ENCODE results near the gene PDE4D. TPM values are rescaled to one million over a fixed set of nuclear protein-coding genes. Genes with fewer than 3 reads are reported as not detected.
"Not testable (repeated sequence)": the region's sequence is repeated elsewhere in the genome, so short reads cannot be mapped to it uniquely, and the experiment has no call there.

PDE4D gene
- total RNA-seq, 1 experiment from 2014 or later, result 3.3 TPM

- Mint-ChIP-seq H3K36me3 (no peaks in the 10 kb centered on the region), H3K4me3 (no peak overlapping the region), H3K4me1 (peaks cover 25% of the 10 kb centered on the region), H3K9me3 (no peaks in the 10 kb centered on the region), H3K27me3 (ENCODE audit: low read depth) (peaks cover 15% of the 10 kb centered on the region), H3K27ac (no peak overlapping the region)
- TF ChIP-seq JAZF1 (CRISPR knock-in tag; IDR thresholded peaks at IDR 0.05), result no peak
- TF ChIP-seq FOXK1 (CRISPR knock-in tag; IDR thresholded peaks at IDR 0.05), result no peak
- no peak for TF ChIP-seq ZNF317 (CRISPR knock-in tag; IDR thresholded peaks at IDR 0.05; ENCODE audit: borderline replicate concordance, low read depth)
- TF ChIP-seq ZNF423 (CRISPR knock-in tag; IDR thresholded peaks at IDR 0.05), result no peak
- no peak for TF ChIP-seq HMGXB4 (CRISPR knock-in tag; IDR thresholded peaks at IDR 0.05)
- TF ChIP-seq ELF4 (CRISPR knock-in tag; IDR thresholded peaks at IDR 0.05; ENCODE audit: low read depth), result no peak
- no peak for TF ChIP-seq MLX (CRISPR knock-in tag; IDR thresholded peaks at IDR 0.05)
- TF ChIP-seq CREM (CRISPR knock-in tag; IDR thresholded peaks at IDR 0.05), result no peak
- no peak for TF ChIP-seq CTCF (IDR thresholded peaks at IDR 0.05)
- ChIA-PET CTCF (no interaction called here), POLR2A (no interaction called here)
- ATAC-seq (no peak), DNase-seq (ENCODE audit: low spot score) (no peak)
Observed at GRCh38 chr5:59763541-59763940, 130.0 kb downstream of the PDE4D start.

- H3K36me3 Mint-ChIP-seq; POLR2A ChIA-PET; H3K27me3 Mint-ChIP-seq (ENCODE audit: low read depth); H3K9me3 Mint-ChIP-seq; H3K4me3 Mint-ChIP-seq; H3K27ac Mint-ChIP-seq; DNase-seq (ENCODE audit: low spot score); CTCF ChIA-PET; ATAC-seq: not testable (repeated sequence)
- peaks cover 28% of the 10 kb centered on the region for H3K4me1 Mint-ChIP-seq
Observed at GRCh38 chr5:59762232-59762631, 131.3 kb downstream of the PDE4D start.

GRCh38 chr5:59760785-59761348 lies 132.7 kb downstream of the PDE4D start:
- no peaks in the 10 kb centered on the region for H3K9me3 Mint-ChIP-seq
- CTCF ChIA-PET, result no interaction called here
- DNase-seq (ENCODE audit: low spot score) (no peak), ATAC-seq (no peak)
- H3K4me3 Mint-ChIP-seq, result no peak overlapping the region
- peaks cover 16% of the 10 kb centered on the region for H3K4me1 Mint-ChIP-seq
- H3K27me3 Mint-ChIP-seq (ENCODE audit: low read depth), result no peaks in the 10 kb centered on the region
- no peak overlapping the region for H3K27ac Mint-ChIP-seq
- no peak for TF ChIP-seq SP1 (CRISPR knock-in tag; conservative IDR thresholded peaks at IDR 0.05)
- no peak for TF ChIP-seq ZNF423 (CRISPR knock-in tag; IDR thresholded peaks at IDR 0.05)
- TF ChIP-seq ETV6 (CRISPR knock-in tag; IDR thresholded peaks at IDR 0.05), result no peak
- no peak for TF ChIP-seq ESRRA (CRISPR knock-in tag; IDR thresholded peaks at IDR 0.05; ENCODE audit: borderline replicate concordance)
- TF ChIP-seq CDX4 (CRISPR knock-in tag; IDR thresholded peaks at IDR 0.05; ENCODE audit: borderline replicate concordance), result no peak
- TF ChIP-seq ZNF425 (CRISPR knock-in tag; conservative IDR thresholded peaks at IDR 0.05), result no peak
- no peak for TF ChIP-seq GRHL2 (CRISPR knock-in tag; IDR thresholded peaks at IDR 0.05; ENCODE audit: insufficient replicate concordance, severe bottlenecking)
- TF ChIP-seq ZNF532 (CRISPR knock-in tag; IDR thresholded peaks at IDR 0.05; ENCODE audit: borderline replicate concordance), result no peak
- no peak for TF ChIP-seq ZNF138 (CRISPR knock-in tag; conservative IDR thresholded peaks at IDR 0.05)
- no peak for TF ChIP-seq TEAD4 (CRISPR knock-in tag; IDR thresholded peaks at IDR 0.05)
- TF ChIP-seq ZNF219 (CRISPR knock-in tag; IDR thresholded peaks at IDR 0.05; ENCODE audit: borderline replicate concordance), result no peak
- no peak for TF ChIP-seq ZNF317 (CRISPR knock-in tag; IDR thresholded peaks at IDR 0.05; ENCODE audit: borderline replicate concordance, low read depth)
- TF ChIP-seq CREM (CRISPR knock-in tag; IDR thresholded peaks at IDR 0.05), result no peak
- no peaks in the 10 kb centered on the region for H3K36me3 Mint-ChIP-seq
- POLR2A ChIA-PET, result interaction anchor here (0.6 kb wide), 1 partner anchor 273 kb away, joined by 4 read pairs; no protein-coding TSS in a partner anchor
